ENCODE measurements around the gene COL3A1. TPM values are rescaled to one million over a fixed set of nuclear protein-coding genes. Genes with fewer than 3 reads are reported as not detected.

COL3A1 gene
- polyA plus RNA-seq, 3 donors: not detected

DNA sequence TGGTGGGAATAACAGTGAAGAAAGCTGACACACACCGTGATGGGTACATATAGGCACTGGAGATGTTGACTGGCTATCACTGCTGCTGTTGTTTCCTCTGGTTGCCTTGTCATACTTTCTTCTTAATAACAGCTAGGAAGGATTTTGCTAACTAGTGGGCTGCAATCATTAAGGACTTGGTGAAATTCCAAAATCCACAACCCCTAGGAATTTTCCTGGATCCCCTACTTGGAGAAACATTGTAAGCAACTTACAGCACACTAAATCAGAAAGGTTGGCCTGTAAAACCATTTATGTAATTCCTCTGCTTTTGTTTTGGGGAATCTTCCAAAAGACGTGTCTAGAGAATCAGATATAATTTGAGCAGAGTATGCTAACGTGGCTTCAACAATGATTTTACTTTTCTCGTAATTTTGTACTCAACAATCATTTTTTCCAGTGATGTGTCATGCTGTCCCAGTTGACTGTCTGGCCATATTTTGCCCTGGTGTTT lies 8.0 kb upstream of the COL3A1 start:
- H3K27me3 Mint-ChIP-seq (ENCODE audit: low read depth in 3 of 3): peaks cover 0 to 2% (median 0%) of the 10 kb centered on the region in 3 donors

GRCh38 chr2:188966728-188967440 lies 7.3 kb upstream of the COL3A1 start:
- no peaks in the 10 kb centered on the region for H3K36me3 Mint-ChIP-seq
- H3K27ac Mint-ChIP-seq: no peak overlapping the region
- TF ChIP-seq, protein P1, sequence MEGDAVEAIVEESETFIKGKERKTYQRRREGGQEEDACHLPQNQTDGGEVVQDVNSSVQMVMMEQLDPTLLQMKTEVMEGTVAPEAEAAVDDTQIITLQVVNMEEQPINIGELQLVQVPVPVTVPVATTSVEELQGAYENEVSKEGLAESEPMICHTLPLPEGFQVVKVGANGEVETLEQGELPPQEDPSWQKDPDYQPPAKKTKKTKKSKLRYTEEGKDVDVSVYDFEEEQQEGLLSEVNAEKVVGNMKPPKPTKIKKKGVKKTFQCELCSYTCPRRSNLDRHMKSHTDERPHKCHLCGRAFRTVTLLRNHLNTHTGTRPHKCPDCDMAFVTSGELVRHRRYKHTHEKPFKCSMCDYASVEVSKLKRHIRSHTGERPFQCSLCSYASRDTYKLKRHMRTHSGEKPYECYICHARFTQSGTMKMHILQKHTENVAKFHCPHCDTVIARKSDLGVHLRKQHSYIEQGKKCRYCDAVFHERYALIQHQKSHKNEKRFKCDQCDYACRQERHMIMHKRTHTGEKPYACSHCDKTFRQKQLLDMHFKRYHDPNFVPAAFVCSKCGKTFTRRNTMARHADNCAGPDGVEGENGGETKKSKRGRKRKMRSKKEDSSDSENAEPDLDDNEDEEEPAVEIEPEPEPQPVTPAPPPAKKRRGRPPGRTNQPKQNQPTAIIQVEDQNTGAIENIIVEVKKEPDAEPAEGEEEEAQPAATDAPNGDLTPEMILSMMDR (IDR thresholded peaks at IDR 0.05): no peak
- Histone ChIP-seq H3K4me2 (replicated peaks; ENCODE audit: extremely low read depth, low read length, poor library complexity, severe bottlenecking) (no peak overlapping the region), H3K27me3 (ENCODE audit: control insufficient read depth in 2 of 2, insufficient read depth in 2 of 2, low read length in 2 of 2) (no peaks in the 10 kb centered on the region), H4K20me1 (ENCODE audit: insufficient read depth, low read length) (no peaks in the 10 kb centered on the region), H3K36me3 (replicated peaks in 1 of 2; ENCODE audit: control insufficient read depth in 1 of 2, insufficient read depth in 2 of 2, low read length in 2 of 2) (no peaks in the 10 kb centered on the region), H3K9me3 (replicated peaks in 1 of 2; ENCODE audit: control insufficient read depth in 1 of 2, insufficient read depth in 1 of 2, low read length in 2 of 2) (no peaks in the 10 kb centered on the region), H3K79me2 (ENCODE audit: insufficient read depth, low read length) (no peaks in the 10 kb centered on the region), H3K9ac (ENCODE audit: insufficient read depth, low read length, poor library complexity, severe bottlenecking) (no peak overlapping the region), H2AFZ (ENCODE audit: insufficient read depth, low read depth, low read length, poor library complexity, severe bottlenecking) (no peak overlapping the region), H3K4me1 (ENCODE audit: control insufficient read depth in 1 of 2, insufficient read depth in 2 of 2, low read length in 2 of 2) (no peaks in the 10 kb centered on the region), H3K27ac (ENCODE audit: low read depth in 1 of 2, low read length in 2 of 2) (no peak overlapping the region), H3K4me3 (replicated peaks in 1 of 3; ENCODE audit: low read depth in 2 of 3, low read length in 3 of 3) (no peak overlapping the region)
- WGBS (ENCODE audit: insufficient coverage): 92% methylated on average over 2 of the region's 3 CpGs
- intact Hi-C loops (cut with micrococcal nuclease): no loop called here
- H3K4me1 Mint-ChIP-seq: no peaks in the 10 kb centered on the region
- peaks cover 0 to 2% (median 0%) of the 10 kb centered on the region in 3 donors for H3K27me3 Mint-ChIP-seq (ENCODE audit: low read depth in 3 of 3)
- peaks cover 0 to 5% (median 0%) of the 10 kb centered on the region in 7 donors for H3K9me3 Mint-ChIP-seq
- H3K4me3 Mint-ChIP-seq: no peak overlapping the region
- DNase-seq: no peak

More for the DNA sequence above, 8.0 kb upstream of the COL3A1 start:
- Histone ChIP-seq H2AFZ (ENCODE audit: insufficient read depth, low read depth, low read length, poor library complexity, severe bottlenecking) (no peak overlapping the region), H3K36me3 (replicated peaks in 1 of 2; ENCODE audit: control insufficient read depth in 1 of 2, insufficient read depth in 2 of 2, low read length in 2 of 2) (no peaks in the 10 kb centered on the region), H3K9ac (ENCODE audit: insufficient read depth, low read length, poor library complexity, severe bottlenecking) (no peak overlapping the region), H3K79me2 (ENCODE audit: insufficient read depth, low read length) (no peaks in the 10 kb centered on the region), H3K27ac (ENCODE audit: low read depth in 1 of 2, low read length in 2 of 2) (no peak overlapping the region), H3K27me3 (ENCODE audit: control insufficient read depth in 2 of 2, insufficient read depth in 2 of 2, low read length in 2 of 2) (no peaks in the 10 kb centered on the region), H3K4me3 (replicated peaks in 1 of 3; ENCODE audit: low read depth in 2 of 3, low read length in 3 of 3) (no peak overlapping the region), H3K9me3 (replicated peaks in 1 of 2; ENCODE audit: control insufficient read depth in 1 of 2, insufficient read depth in 1 of 2, low read length in 2 of 2) (no peaks in the 10 kb centered on the region), H3K4me2 (replicated peaks; ENCODE audit: extremely low read depth, low read length, poor library complexity, severe bottlenecking) (no peak overlapping the region), H3K4me1 (ENCODE audit: control insufficient read depth in 1 of 2, insufficient read depth in 2 of 2, low read length in 2 of 2) (no peaks in the 10 kb centered on the region), H4K20me1 (ENCODE audit: insufficient read depth, low read length) (no peaks in the 10 kb centered on the region)
- DNase-seq: no peak
- Mint-ChIP-seq H3K36me3 (no peaks in the 10 kb centered on the region), H3K4me1 (no peaks in the 10 kb centered on the region), H3K4me3 (no peak overlapping the region), H3K9me3 (peaks cover 0 to 4% (median 0%) of the 10 kb centered on the region in 7 donors), H3K27ac (no peak overlapping the region)
- TF ChIP-seq, protein P1 (IDR thresholded peaks at IDR 0.05): no peak
- intact Hi-C loops (cut with micrococcal nuclease): no loop called here
- WGBS (ENCODE audit: insufficient coverage): 95% methylated on average over 3 of the region's 4 CpGs

Data from CD14-positive monocyte (primary cell).